HG02884 (cell line): ENCODE measurements around the gene GRIK3.

Experiments used
- ATAC-seq: cut with Tn5 transposase; IDR thresholded peaks from one replicate; pipeline ENCODE4 v1.9.1; 2021; ENCODE audit warnings: mild to moderate bottlenecking, moderate library complexity; ENCODE audit not compliant: unreplicated experiment

Gene GRIK3

GRCh38 chr1:36796106-36796590 is 238.2 kb downstream of the GRIK3 start:
- no peak for ATAC-seq

- no peak for ATAC-seq
Measured at GRCh38 chr1:36794460-36794859, 239.9 kb downstream of the GRIK3 start.

- no peak for ATAC-seq
Measured at GRCh38 chr1:36793452-36793851, 240.9 kb downstream of the GRIK3 start.

GRCh38 chr1:36792292-36792691 is 242.0 kb downstream of the GRIK3 start:
- no peak for ATAC-seq

GRCh38 chr1:36790191-36790590 is 244.1 kb downstream of the GRIK3 start:
- no peak for ATAC-seq

GRCh38 chr1:36789535-36789934 is 244.8 kb downstream of the GRIK3 start:
- no peak for ATAC-seq

- no peak for ATAC-seq
Measured at GRCh38 chr1:36787312-36787913, 246.9 kb downstream of the GRIK3 start.

- no peak for ATAC-seq
Measured at GRCh38 chr1:36786425-36786824, 247.9 kb downstream of the GRIK3 start.

- ATAC-seq, result no peak
Measured at GRCh38 chr1:36784147-36784859, 250.0 kb downstream of the GRIK3 start.

GRCh38 chr1:36783475-36783874 is 250.8 kb downstream of the GRIK3 start:
- no peak for ATAC-seq

- ATAC-seq, result no peak
Measured at GRCh38 chr1:36782785-36783184, 251.5 kb downstream of the GRIK3 start.

- no peak for ATAC-seq
Measured at GRCh38 chr1:36782085-36782484, 252.2 kb downstream of the GRIK3 start.

- no peak for ATAC-seq
Measured at GRCh38 chr1:36781098-36781497, 253.2 kb downstream of the GRIK3 start.

GRCh38 chr1:36778740-36779139 is 255.6 kb downstream of the GRIK3 start:
- ATAC-seq, result no peak

- no peak for ATAC-seq
Measured at GRCh38 chr1:36776948-36777831, 257.1 kb downstream of the GRIK3 start.

GRCh38 chr1:36776256-36776655 is 258.1 kb downstream of the GRIK3 start:
- ATAC-seq, result no peak

GRCh38 chr1:36775716-36776115 is 258.6 kb downstream of the GRIK3 start:
- ATAC-seq, result no peak

GRCh38 chr1:36773827-36774541 is 260.3 kb downstream of the GRIK3 start:
- ATAC-seq, result no peak

- ATAC-seq, result no peak
Measured at GRCh38 chr1:36772647-36773495, 261.4 kb downstream of the GRIK3 start.

GRCh38 chr1:36771660-36772284 is 262.5 kb downstream of the GRIK3 start:
- no peak for ATAC-seq
